Hepatocyte (in vitro differentiated cells): Measurements from ENCODE around the gene TRPM6. TPM values are rescaled to one million over a fixed set of nuclear protein-coding genes. Genes with fewer than 3 reads are reported as not detected.
A peak's percentile ranks its signal among the peaks of the same experiment; 100 is the strongest.

ENCODE experiments used
- DNase-seq: peaks from one replicate; pipeline ENCODE4 v3.0.0-alpha.2; 2016; ENCODE audit warnings: low spot score
- H2AFZ ChIP-seq: fragments of 200-600 bp; sonication (generic); 2 replicates; pipeline ENCODE4 v1.6.0; 2016; ENCODE audit warnings: antibody characterized with exemption, mild to moderate bottlenecking
- H3K27ac ChIP-seq: fragments of 200-600 bp; sonication (generic); 2 replicates; pipeline ENCODE4 v1.5.1; 2016; ENCODE audit warnings: mild to moderate bottlenecking
- H3K27me3 ChIP-seq: fragments of 200-600 bp; sonication (generic); 2 replicates; pipeline ENCODE4 v1.6.1; 2016
- H3K36me3 ChIP-seq: fragments of 200-600 bp; sonication (generic); replicated peaks from 2 replicates; pipeline ENCODE4 v1.5.1; 2016; ENCODE audit warnings: low read depth; ENCODE audit not compliant: insufficient read depth
- H3K4me1 ChIP-seq: fragments of 200-600 bp; sonication (generic); 2 replicates; pipeline ENCODE4 v1.5.1; 2016; ENCODE audit warnings: mild to moderate bottlenecking, moderate library complexity; ENCODE audit not compliant: insufficient read depth
- H3K4me2 ChIP-seq: fragments of 200-600 bp; sonication (generic); 2 replicates; pipeline ENCODE4 v1.6.0; 2016
- H3K4me3 ChIP-seq: fragments of 200-600 bp; sonication (generic); 2 replicates; pipeline ENCODE4 v1.5.1; 2016; ENCODE audit warnings: mild to moderate bottlenecking
- H3K79me2 ChIP-seq: fragments of 200-600 bp; sonication (generic); 2 replicates; pipeline ENCODE4 v1.6.0; 2017; ENCODE audit warnings: mild to moderate bottlenecking
- H3K9me2 ChIP-seq: fragments of 200-600 bp; sonication (generic); replicated peaks from 2 replicates; pipeline ENCODE4 v1.6.0; 2017; ENCODE audit warnings: mild to moderate bottlenecking; ENCODE audit not compliant: insufficient read depth
- H3K9me3 ChIP-seq: fragments of 200-600 bp; sonication (generic); 2 replicates; pipeline ENCODE4 v1.5.1; 2016; ENCODE audit warnings: low read depth, mild to moderate bottlenecking
- H4K20me1 ChIP-seq: fragments of 200-600 bp; sonication (generic); 2 replicates; pipeline ENCODE4 v1.6.0; 2016; ENCODE audit warnings: mild to moderate bottlenecking; ENCODE audit not compliant: insufficient read depth, poor library complexity, severe bottlenecking
- EZH2 ChIP-seq: fragments of 200-600 bp; sonication (generic); IDR thresholded peaks from 2 replicates; pipeline ENCODE4 v1.6.1; 2016; ENCODE audit warnings: antibody characterized with exemption, mild to moderate bottlenecking, borderline replicate concordance
- EZH2phosphoT487 ChIP-seq: fragments of 200-600 bp; sonication (generic); IDR thresholded peaks from one replicate; pipeline ENCODE4 v1.6.1; 2018; ENCODE audit warnings: antibody characterized with exemption, mild to moderate bottlenecking, low read depth, moderate library complexity; ENCODE audit not compliant: unreplicated experiment, severe bottlenecking
- WGBS: methylation state at CpG from one replicate; pipeline ENCODE4 v1.1.6; 2016; ENCODE audit warnings: low lambda C conversion rate; ENCODE audit errors: missing lambda C conversion rate; 5-methylcytosine and 5-hydroxymethylcytosine counted together
- polyA plus RNA-seq: library from polyadenylated mRNA; unstranded; fragments of >200 nt; fragmentation: Nextera tagmentation; extraction: Ambion mirVana; gene quantifications from 2 replicates; pipeline ENCODE4 v1.2.1, GENCODE V29; 2016
- total RNA-seq: library from RNA; depleted of rRNA; stranded (reverse); fragments of >200 nt; gene quantifications from 2 replicates; pipeline ENCODE4 v1.2.3, GENCODE V29; 2014
- TF ChIP-seq, protein P1 (sequence below): fragments of 200-600 bp; sonication (generic); IDR thresholded peaks from 2 replicates; pipeline ENCODE4 v1.5.1; 2016; ENCODE audit warnings: antibody characterized with exemption, mild to moderate bottlenecking; ENCODE audit not compliant: poor library complexity

The TRPM6 gene
- total and polyA plus RNA-seq, 2 experiments from 2014 or later = 3.7 to 19.0 TPM

DNA sequence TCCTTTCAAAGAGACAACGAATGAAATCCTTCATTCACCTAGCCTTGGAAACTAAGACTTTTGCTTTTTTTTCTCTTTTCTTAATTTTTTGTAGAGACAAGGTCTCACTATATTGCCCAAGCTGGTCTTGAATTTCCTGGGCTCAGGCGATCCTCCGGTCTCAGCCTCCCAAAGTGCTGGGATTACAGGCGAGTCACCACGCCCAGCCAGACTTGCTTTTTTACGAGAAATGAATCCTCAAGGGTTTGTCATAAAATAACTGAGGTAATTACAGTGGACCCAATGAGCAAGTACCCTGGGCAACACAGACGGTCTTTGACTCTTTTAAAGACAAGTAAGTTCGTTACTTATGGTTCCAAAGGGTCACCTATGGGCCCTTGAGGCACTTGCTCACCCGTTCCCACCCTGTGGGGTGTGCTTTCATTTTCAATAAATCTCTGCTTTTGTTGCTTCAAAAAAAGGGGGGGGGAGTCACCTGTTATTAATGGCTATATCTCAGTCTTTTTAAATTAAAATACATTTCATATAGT lies 70.4 kb downstream of the TRPM6 start:
- WGBS = 90% methylated on average over 9 of the region's 9 CpGs
- Histone ChIP-seq H3K4me2 (no peak overlapping the region), H4K20me1 (no peaks in the 10 kb centered on the region), H3K9me3 (no peaks in the 10 kb centered on the region), H3K4me3 (no peak overlapping the region), H2AFZ (no peak overlapping the region), H3K27me3 (no peaks in the 10 kb centered on the region), H3K36me3 (no peaks in the 10 kb centered on the region), H3K79me2 (no peaks in the 10 kb centered on the region), H3K27ac (no peak overlapping the region), H3K4me1 (no peaks in the 10 kb centered on the region), H3K9me2 (no peaks in the 10 kb centered on the region)
- TF ChIP-seq, protein P1, sequence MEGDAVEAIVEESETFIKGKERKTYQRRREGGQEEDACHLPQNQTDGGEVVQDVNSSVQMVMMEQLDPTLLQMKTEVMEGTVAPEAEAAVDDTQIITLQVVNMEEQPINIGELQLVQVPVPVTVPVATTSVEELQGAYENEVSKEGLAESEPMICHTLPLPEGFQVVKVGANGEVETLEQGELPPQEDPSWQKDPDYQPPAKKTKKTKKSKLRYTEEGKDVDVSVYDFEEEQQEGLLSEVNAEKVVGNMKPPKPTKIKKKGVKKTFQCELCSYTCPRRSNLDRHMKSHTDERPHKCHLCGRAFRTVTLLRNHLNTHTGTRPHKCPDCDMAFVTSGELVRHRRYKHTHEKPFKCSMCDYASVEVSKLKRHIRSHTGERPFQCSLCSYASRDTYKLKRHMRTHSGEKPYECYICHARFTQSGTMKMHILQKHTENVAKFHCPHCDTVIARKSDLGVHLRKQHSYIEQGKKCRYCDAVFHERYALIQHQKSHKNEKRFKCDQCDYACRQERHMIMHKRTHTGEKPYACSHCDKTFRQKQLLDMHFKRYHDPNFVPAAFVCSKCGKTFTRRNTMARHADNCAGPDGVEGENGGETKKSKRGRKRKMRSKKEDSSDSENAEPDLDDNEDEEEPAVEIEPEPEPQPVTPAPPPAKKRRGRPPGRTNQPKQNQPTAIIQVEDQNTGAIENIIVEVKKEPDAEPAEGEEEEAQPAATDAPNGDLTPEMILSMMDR = no peak
- TF ChIP-seq EZH2phosphoT487 = no peak
- TF ChIP-seq EZH2 = no peak
- DNase-seq = no peak

DNA sequence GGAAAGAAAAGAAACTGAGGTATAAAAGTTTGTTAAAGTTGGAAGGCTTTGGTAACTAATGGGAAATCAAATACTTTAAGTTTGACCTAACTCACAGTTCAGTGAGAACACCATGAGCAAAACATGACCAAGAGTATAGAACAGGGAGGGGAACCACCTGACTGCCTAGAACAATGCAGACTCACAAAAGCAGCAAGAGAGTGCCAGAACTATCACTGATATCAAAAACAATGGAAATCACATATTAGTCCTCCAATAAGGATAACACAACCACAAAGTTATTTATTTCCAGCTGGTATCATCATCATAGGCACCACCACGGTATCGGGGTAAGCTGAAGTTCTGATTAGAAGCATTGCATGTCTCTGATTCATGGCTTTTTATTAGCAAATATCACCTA lies 77.5 kb downstream of the TRPM6 start:
- Histone ChIP-seq H3K9me3 (no peaks in the 10 kb centered on the region), H3K4me2 (no peak overlapping the region), H3K36me3 (no peaks in the 10 kb centered on the region), H3K27me3 (no peaks in the 10 kb centered on the region), H2AFZ (no peak overlapping the region), H3K27ac (no peak overlapping the region), H3K9me2 (no peaks in the 10 kb centered on the region), H4K20me1 (no peaks in the 10 kb centered on the region), H3K4me1 (no peaks in the 10 kb centered on the region), H3K79me2 (no peaks in the 10 kb centered on the region), H3K4me3 (no peak overlapping the region)
- no peak for TF ChIP-seq EZH2phosphoT487
- TF ChIP-seq, protein P1 = no peak
- no peak for TF ChIP-seq EZH2
- 93% methylated on average over 2 of the region's 2 CpGs for WGBS
- no peak for DNase-seq

DNA sequence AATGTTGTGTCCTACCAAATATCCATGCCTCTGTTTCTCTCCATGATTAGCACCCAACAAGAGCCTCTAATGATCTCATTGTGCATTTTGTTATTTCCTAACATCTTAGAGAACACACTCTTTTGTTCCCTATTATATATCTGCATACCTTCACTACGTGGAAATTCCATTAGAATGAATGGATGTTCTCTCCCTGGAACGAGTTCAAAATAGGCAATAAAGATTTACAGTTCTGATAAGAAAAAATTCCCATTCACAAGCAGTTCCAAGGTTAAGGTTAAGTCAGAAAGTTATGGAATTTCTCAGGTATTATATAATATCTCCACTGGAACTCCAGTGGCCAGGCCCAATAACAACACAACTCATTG lies 83.7 kb downstream of the TRPM6 start:
- H3K9me3 ChIP-seq = no peaks in the 10 kb centered on the region
- H3K27me3 ChIP-seq = no peaks in the 10 kb centered on the region
- peak overlapping the region; percentile 75 for H3K27ac ChIP-seq
- no peaks in the 10 kb centered on the region for H3K4me1 ChIP-seq
- H4K20me1 ChIP-seq = no peaks in the 10 kb centered on the region
- H3K9me2 ChIP-seq = no peaks in the 10 kb centered on the region
- H3K4me2 ChIP-seq = peak overlapping the region; percentile 40
- H3K4me3 ChIP-seq = no peak overlapping the region
- no peaks in the 10 kb centered on the region for H3K36me3 ChIP-seq
- no peaks in the 10 kb centered on the region for H3K79me2 ChIP-seq
- no peak for TF ChIP-seq EZH2
- no peak for TF ChIP-seq EZH2phosphoT487
- TF ChIP-seq, protein P1 = no peak
- 17% methylated on average over 2 of the region's 2 CpGs for WGBS
- no peak overlapping the region for H2AFZ ChIP-seq
- DNase-seq = peak; percentile 10
